ENCODE measurements around the gene SIM1.

- TF ChIP-seq SP1 (IDR thresholded peaks at IDR 0.05; ENCODE audit: low read depth) (no peak), YY1 (IDR thresholded peaks at IDR 0.05; ENCODE audit: extremely low read depth, insufficient replicate concordance, low read depth, low read length) (no peak), CTCF (IDR thresholded peaks at IDR 0.05 in 2 of 3, conservative IDR thresholded peaks at IDR 0.05 in 1 of 3; ENCODE audit: borderline replicate concordance in 1 of 3, insufficient read depth in 1 of 3, low read depth in 2 of 3, low read length in 2 of 3) (no peak), SIN3A (IDR thresholded peaks at IDR 0.05; ENCODE audit: low read depth) (no peak), RAD21 (IDR thresholded peaks at IDR 0.05; ENCODE audit: low read depth) (no peak), ATF3 (IDR thresholded peaks at IDR 0.05) (no peak), POLR2AphosphoS5 (IDR thresholded peaks at IDR 0.05; ENCODE audit: low read depth, low read length) (no peak), JUND (IDR thresholded peaks at IDR 0.05) (no peak)
Measured at GRCh38 chr6:100503043-100503705, 38.5 kb upstream of the SIM1 start.
